HepG2 (cell line): ENCODE results near the gene CCDC57. TPM values are rescaled to one million over a fixed set of nuclear protein-coding genes. Genes with fewer than 3 reads are reported as not detected.

Experiments used
- ARID2 ChIP-seq: sonication (generic); formaldehyde crosslinking; IDR thresholded peaks from 2 replicates; pipeline ENCODE4 v1.8.1; 2022; ENCODE audit warnings: mild to moderate bottlenecking, missing genetic modification reagents, borderline replicate concordance
- EZH2 ChIP-seq: conservative IDR thresholded peaks from 2 replicates; pipeline ENCODE4 v1.6.1; 2012; ENCODE audit warnings: mild to moderate bottlenecking, low read depth, low read length, moderate library complexity
- FOXM1 ChIP-seq: sonication (generic); formaldehyde crosslinking; IDR thresholded peaks from 2 replicates; pipeline ENCODE4 v1.5.0; 2020; ENCODE audit warnings: missing genetic modification reagents
- GABPB1 ChIP-seq: IDR thresholded peaks from 2 replicates; pipeline ENCODE4 v1.6.1; 2016; ENCODE audit warnings: mild to moderate bottlenecking, missing genetic modification reagents, moderate library complexity, missing compliant biosample characterization
- HOMEZ ChIP-seq: IDR thresholded peaks from 2 replicates; pipeline ENCODE4 v1.6.1; 2016; ENCODE audit warnings: low read depth
- IKZF1 ChIP-seq: fragments of 450-650 bp; IDR thresholded peaks from 2 replicates; pipeline ENCODE4 v1.7.1; 2016
- MAFF ChIP-seq: IDR thresholded peaks from 2 replicates; pipeline ENCODE4 v1.6.1; 2011; ENCODE audit warnings: low read depth, low read length, improper control_type of control experiment
- MTERF4 ChIP-seq: sonication (generic); formaldehyde crosslinking; IDR thresholded peaks from 2 replicates; pipeline ENCODE4 v1.8.0; 2023; ENCODE audit warnings: mild to moderate bottlenecking, missing genetic modification reagents
- PBX3 ChIP-seq: sonication (generic); formaldehyde crosslinking; IDR thresholded peaks from 2 replicates; pipeline ENCODE4 v1.8.1; 2023; ENCODE audit warnings: missing genetic modification reagents, inconsistent platforms, borderline replicate concordance
- PRDM10 ChIP-seq: sonication (generic); formaldehyde crosslinking; IDR thresholded peaks from 2 replicates; pipeline ENCODE4 v1.4.0; 2020; ENCODE audit warnings: low read depth, missing genetic modification reagents
- PRMT3 ChIP-seq: sonication (generic); formaldehyde crosslinking; IDR thresholded peaks from 2 replicates; pipeline ENCODE4 v1.8.1; 2022; ENCODE audit warnings: low read depth, mild to moderate bottlenecking, moderate library complexity, missing genetic modification reagents, borderline replicate concordance
- SMC3 ChIP-seq: IDR thresholded peaks from 2 replicates; pipeline ENCODE4 v1.6.1; 2011; ENCODE audit warnings: low read length, improper control_type of control experiment
- SNAPC2 ChIP-seq: sonication (generic); formaldehyde crosslinking; IDR thresholded peaks from 2 replicates; pipeline ENCODE4 v1.8.1; 2022; ENCODE audit warnings: mild to moderate bottlenecking, missing genetic modification reagents
- SOX5 ChIP-seq: IDR thresholded peaks from 2 replicates; pipeline ENCODE4 v1.6.1; 2016; ENCODE audit warnings: borderline replicate concordance
- ZNF253 ChIP-seq: sonication (generic); formaldehyde crosslinking; IDR thresholded peaks from 2 replicates; pipeline ENCODE4 v1.8.0; 2022; ENCODE audit warnings: mild to moderate bottlenecking, missing genetic modification reagents, borderline replicate concordance
- ZNF282 ChIP-seq: fragments of 450-650 bp; IDR thresholded peaks from 2 replicates; pipeline ENCODE4 v1.6.1; 2018; ENCODE audit not compliant: partially characterized antibody
- ZNF614 ChIP-seq: IDR thresholded peaks from 2 replicates; pipeline ENCODE4 v1.6.1; 2018; ENCODE audit warnings: missing biosample characterization, missing genetic modification reagents, inconsistent platforms, borderline replicate concordance
- ZNF704 ChIP-seq: sonication (generic); formaldehyde crosslinking; IDR thresholded peaks from 2 replicates; pipeline ENCODE4 v1.8.1; 2023; ENCODE audit warnings: mild to moderate bottlenecking, inconsistent platforms, moderate library complexity, missing genetic modification reagents, borderline replicate concordance
- ZNF772 ChIP-seq: sonication (generic); formaldehyde crosslinking; IDR thresholded peaks from 2 replicates; pipeline ENCODE4 v1.5.0; 2020; ENCODE audit warnings: mild to moderate bottlenecking, missing genetic modification reagents
- ZSCAN12 ChIP-seq: sonication (generic); formaldehyde crosslinking; IDR thresholded peaks from 2 replicates; pipeline ENCODE4 v1.9.0; 2021; ENCODE audit warnings: mild to moderate bottlenecking, missing genetic modification reagents
- ZZZ3 ChIP-seq: sonication (generic); formaldehyde crosslinking; IDR thresholded peaks from 2 replicates; pipeline ENCODE4 v1.4.0; 2020; ENCODE audit warnings: missing genetic modification reagents, mild to moderate bottlenecking, borderline replicate concordance
- polyA plus RNA-seq, 8 experiments: library from polyadenylated mRNA; depleted of rRNA in 3 of 8; stranded (reverse) in 7 of 8; unstranded in 1 of 8; fragments of >200 nt; fragmentation: Illumina TruSeq in 4 of 8; extraction: Trizol in 4 of 8; gene quantifications; 2 replicates each; pipeline versions ENCODE4 v1.2.1 to v1.2.3, GENCODE V29; 2011 to 2016; ENCODE audit warnings: low read depth in 4 of 8, missing spikeins in 1 of 8, mixed read lengths in 1 of 8; ENCODE audit not compliant: insufficient read depth in 1 of 8
- total RNA-seq, 5 experiments: library from RNA; depleted of rRNA; stranded (reverse); fragments of >200 nt; fragmentation: Illumina TruSeq; extraction: Trizol; gene quantifications; 2 replicates each; pipeline ENCODE4 v1.2.3, GENCODE V29; 2016; ENCODE audit warnings: low read depth in 1 of 5

CCDC57 gene
- total and polyA plus RNA-seq, 2 of the 13 experiments (the other 11 are each of a cell fraction or from before 2014, with no cell fraction given), result 59.3 to 59.9 TPM

GRCh38 chr17:82225368-82226029 lies 12.9 kb upstream of the CCDC57 start (continued):
- peak; percentile 32; the same call in 1 of the 2 replicates for TF ChIP-seq ZNF614
- TF ChIP-seq FOXM1, result no peak
- no peak for TF ChIP-seq EZH2
- TF ChIP-seq MTERF4, result peak; percentile 22; the same call in 1 of the 2 replicates
- no peak for TF ChIP-seq PBX3 (CRISPR knock-in tag)
- TF ChIP-seq GABPB1, result peak; percentile 62; the same call in 1 of the 2 replicates
- no peak for TF ChIP-seq ZNF282
- no peak for TF ChIP-seq PRMT3 (CRISPR knock-in tag)
- TF ChIP-seq SOX5 (CRISPR knock-in tag), result peak; percentile 22; the same call in 1 of the 2 replicates
- no peak; the same call in 1 of the 2 replicates for TF ChIP-seq ZNF772
- no peak for TF ChIP-seq IKZF1
- no peak for TF ChIP-seq SNAPC2
- TF ChIP-seq HOMEZ (CRISPR knock-in tag), result 0 out of 2 replicates have a peak, but pooled peaks have one; percentile 42
- no peak for TF ChIP-seq SMC3
- TF ChIP-seq ARID2 (CRISPR knock-in tag), result no peak
- TF ChIP-seq ZZZ3 (CRISPR knock-in tag), result no peak
- TF ChIP-seq PRDM10 (CRISPR knock-in tag), result peak; percentile 34; the same call in 1 of the 2 replicates
- no peak for TF ChIP-seq MAFF
- no peak for TF ChIP-seq ZNF704 (CRISPR knock-in tag)
- TF ChIP-seq ZNF253 (CRISPR knock-in tag), result no peak
- no peak for TF ChIP-seq ZSCAN12 (CRISPR knock-in tag)
